Stimulated activated CD8-positive, alpha-beta memory T cell treated with anti-CD3 and anti-CD28 coated beads, Interleukin-15, amount 100 ng/mL, for 1 hour (primary cell): Measurements from ENCODE around the gene AGPAT4.

ENCODE experiments used
- DNase-seq: peaks from one replicate; pipeline ENCODE4 v3.0.0-alpha.2; 2020; ENCODE audit warnings: low read depth

Gene AGPAT4

DNA sequence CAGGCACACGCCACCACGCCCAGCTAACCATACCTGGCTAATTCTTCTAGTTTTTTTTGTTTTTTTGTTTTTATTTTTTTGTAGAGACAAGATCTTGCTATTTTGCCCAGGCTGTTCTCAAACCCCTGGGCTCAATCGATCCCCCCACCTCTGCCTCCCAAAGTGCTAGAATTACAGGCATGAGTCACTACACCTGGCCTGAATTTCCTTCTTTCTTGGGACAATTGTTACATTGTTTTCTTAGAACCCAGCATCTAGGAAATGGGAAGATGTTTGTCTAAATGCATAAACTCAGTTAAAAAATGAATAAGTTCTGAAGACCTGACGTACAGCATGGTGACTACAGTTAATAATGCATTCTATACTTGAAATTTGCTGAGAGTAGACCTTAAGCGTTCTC lies 10.8 kb upstream of the AGPAT4 start:
- no peak for DNase-seq

DNA sequence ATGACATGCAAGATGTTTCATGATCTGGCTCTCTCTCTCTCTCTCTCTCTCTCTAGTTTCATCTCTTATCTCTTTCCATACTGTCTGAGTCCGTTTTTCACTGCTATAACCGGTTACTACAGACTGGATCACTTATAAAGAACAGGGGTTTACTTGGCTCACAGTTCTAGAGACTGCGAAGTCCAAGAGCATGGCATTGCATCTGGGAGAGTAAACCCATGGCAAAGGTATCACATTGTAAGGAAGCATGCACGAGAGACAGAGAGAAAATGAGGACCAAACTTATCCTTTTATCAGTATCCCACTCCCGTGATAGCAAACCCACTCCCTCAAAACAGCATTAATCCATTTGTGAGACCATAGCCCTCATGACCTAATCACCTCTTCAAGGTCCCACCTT lies 7.2 kb upstream of the AGPAT4 start:
- no peak for DNase-seq

DNA sequence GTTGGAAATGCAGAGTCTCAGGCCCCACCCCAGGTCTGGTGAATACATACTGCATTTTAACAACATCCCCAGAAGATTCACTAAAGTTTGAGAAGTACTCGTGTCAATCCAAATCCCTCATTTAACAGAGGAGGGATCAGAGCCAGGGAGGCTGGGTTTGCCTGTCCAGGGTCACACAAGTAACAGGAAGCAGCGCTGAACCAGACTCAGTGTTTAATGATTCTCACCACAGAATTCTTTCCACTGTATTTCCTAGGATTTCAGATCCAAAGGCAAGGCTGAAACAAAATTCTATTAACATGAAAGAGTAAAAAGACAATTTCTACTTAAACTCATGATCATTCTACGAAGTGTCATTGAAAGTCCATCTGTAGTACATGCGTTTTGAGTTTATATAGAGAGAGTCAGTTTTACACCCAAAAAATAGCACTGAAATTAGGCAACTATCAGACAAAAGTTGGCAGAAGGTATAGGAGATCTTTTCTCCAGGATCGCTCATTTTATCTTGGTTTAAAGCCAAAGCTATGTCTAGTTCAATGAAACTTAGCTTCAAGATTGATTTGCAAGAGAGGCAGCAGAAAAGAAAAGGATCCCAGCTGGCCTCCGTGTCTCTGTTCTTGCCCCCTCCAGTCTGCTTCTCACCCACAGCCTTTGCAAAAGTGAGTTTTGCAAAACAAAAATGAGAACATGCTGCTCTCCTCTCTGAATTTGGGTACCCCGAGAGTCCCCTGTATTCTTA lies 6.0 kb upstream of the AGPAT4 start:
- no peak for DNase-seq

DNA sequence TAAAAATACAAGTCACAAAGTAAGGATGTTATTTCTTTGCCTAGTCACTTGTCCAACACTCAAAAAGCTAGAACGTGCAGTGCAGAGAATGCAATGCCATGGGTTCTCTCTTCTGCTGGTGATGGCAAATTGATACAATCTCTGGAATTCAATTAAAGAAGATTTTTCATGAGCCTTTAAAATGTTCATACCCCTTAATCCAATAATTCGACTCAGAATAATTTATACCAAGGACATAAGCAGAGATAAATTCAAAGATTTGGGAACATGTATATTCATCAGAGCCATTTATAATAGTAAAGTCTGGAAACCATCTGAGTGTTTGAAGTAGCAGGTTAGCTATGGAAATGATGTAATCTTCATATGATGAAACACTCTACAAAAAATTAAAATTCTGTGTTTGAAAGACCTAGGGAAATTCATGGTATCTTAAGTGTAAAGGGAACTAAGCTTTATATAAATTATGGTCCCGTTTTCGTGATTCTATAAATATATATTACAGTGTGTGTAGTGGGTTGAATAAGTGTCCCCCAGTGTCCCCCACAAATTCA lies 2.8 kb upstream of the AGPAT4 start:
- DNase-seq = no peak

DNA sequence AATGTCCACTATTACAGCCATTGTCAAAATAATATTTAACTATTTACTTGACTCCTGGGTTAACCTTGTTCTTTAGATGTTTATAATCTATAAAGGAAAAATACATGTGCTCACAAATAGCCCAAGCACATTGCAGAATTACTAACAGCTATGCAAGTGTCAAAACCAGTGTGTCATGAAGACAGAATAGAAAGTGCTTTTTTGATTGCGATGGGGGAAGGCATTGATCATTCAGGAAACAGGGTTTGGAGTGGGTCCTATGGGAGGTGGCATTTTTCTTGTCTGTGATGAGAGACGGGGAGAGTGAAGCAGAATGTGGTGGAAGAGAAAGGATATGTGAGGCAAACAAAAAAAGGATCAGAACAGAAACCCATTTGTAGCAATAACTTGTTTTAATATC lies 1.0 kb upstream of the AGPAT4 start:
- no peak for DNase-seq

DNA sequence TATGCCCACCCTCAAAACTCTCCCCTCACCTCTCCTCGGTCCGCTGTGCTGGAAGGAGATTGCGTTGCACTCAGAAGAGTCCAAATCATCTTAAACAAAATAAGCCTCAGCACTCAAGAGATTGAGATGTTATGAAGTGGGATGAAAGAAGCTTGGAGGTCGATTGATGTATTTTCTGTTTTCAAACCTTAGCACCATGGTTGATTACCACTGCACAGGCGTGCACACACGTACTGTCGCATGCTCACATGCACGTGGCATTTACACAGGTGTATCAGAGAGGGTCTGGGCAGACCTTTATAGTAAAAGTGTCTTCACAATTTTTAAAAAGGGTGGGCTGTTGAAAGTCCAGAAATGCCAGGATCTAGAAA lies 612 bp upstream of the AGPAT4 start:
- no peak for DNase-seq

DNA sequence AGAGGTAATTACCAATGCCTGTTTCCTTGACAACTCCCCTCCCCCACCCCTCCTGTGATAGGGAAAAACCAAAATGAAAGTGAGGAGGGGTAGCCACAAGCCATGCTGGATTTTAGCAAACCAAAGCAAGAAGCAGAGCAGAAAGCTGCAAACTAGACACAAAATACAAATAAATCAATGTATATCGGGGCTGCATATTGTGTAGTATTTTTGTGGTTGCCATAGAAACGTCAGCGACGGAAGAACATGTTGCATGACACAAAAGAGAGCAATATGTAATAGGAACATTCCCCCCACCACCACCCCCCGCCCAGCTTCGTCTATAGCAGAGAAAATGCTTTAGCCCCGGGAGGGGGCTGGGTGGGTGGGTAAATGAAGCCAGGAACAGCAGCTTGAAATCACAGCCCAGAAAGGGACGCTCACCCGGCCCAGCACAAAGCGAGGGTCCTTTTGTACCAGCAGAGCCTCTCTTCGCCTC lies 548 bp downstream of the AGPAT4 start:
- no peak for DNase-seq

DNA sequence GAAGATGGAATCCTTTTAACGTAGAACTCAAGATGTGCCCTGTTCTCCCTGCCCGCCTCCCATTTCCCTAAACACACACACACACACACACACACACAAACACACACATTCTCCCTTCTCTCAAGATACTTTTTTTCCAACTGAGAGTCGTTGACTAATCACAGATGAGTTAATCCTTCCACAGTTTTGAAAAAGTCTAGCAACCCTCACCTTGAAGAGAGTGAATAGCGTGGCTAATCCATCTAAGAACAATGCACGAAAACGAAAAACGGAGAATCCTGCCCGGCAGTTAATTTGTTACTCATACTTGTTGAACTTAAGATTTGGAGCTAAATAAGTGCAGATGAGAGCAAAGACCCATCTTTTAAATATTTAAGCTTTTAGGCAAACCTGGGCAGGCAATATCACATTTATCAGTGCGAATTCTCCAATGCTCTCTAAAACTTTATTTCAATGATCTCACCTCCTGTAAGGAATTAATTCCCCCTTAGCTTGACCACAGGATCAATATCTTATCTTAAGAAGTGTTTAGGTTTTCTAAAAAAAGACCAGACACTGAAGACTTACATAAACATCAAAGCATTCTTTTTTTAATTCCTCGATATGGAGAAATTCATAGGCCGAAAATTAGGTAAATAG lies 1.1 kb downstream of the AGPAT4 start:
- no peak for DNase-seq

DNA sequence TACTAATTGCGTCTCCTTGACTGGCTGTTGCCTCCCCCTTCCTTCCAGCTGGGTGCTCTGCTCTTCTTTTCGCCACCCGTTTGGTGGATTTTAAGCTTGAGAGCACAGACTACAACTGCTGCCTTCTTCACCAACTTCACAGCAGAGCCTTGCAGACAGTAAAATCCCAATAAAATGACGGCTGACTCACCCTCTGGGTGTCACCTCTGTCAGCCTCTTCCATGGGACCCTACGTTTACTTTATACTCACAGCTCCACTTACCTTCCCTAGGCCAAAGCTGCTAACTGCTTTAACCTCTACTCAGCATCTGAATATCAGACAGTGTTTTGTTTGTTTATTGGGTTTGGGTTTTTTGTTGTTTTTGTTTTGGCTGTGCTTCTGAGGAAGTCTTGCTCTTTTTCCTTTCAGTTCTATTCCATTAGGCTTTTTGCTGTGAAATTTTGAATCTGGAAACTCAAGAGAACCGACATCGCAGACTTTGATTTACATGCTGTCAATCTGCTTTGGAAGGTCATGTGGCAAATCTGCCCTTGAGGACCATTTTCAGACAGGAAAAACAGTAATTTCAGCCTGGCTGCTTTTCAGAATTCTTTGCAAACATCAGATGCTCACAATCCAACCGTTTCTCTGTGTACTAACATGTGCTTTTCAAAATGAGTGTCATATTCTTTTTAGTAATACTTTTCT lies 2.4 kb downstream of the AGPAT4 start:
- DNase-seq = no peak

DNA sequence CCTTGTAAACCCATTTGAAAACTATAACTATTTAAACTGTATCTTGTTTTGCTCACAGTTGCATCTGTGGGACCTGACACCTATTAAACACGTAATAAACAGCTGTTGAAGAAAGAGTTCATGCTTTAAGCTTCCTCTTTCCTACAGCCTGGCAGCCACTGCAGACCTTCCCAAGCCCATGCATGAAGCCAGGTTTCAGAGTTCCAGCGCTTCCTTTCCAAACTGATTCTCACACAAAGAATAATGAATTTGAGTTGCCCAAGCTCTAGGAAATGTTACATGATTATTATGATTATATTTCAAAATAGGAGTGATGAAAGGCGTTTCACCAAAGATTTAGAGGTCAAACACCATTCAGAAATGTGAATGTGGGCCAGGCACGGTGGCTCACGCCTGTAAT lies 3.7 kb downstream of the AGPAT4 start:
- no peak for DNase-seq

DNA sequence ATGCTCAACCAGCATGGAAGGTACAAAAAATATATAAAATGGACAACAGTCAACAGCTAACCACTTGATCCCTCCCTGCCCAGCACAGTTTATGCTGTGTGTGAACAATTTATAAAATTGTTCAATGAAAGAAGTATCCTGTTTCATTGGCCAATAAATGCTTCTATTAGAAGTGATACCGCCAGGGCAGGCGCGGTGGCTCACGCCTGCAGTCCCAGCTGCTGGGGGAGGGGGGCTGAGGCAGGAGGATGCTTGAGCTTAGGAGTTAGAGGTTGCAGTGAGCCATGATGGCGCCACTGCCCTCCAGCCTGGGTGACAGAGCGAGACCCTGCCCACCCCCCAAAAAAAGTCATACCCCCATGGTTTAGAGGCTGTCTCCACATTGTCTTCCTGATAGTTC lies 4.6 kb downstream of the AGPAT4 start:
- no peak for DNase-seq

DNA sequence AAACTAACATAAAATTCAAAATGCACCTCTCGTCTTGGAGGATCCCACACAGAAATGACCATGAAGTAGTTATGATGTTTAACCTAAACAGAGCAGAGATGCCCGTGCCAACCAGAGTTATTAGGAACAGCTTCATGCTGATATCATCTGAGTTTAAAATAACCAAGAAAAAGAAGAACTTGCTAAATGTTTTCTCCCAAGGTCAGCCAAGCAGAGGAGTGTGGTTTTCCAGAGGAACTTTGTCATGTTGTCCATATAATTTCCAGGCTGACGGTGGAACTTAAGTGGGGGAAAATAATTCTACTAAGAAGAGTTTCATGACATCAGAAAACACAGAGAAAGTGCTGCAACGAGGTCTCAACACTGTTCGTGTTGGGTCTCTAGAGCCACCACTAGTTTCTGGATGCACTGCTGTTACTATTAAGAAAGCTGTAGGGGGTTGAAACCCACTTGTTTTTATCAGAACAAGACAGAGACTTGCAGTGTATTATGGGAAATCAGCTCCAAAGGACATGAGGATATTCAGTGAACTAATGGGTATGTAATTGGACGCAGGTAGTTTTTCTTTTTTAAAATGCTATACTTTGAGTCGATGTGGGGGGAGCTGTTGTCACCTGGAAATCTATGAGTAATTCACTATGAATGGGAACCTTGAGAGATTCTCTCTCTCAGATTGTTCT lies 5.2 kb downstream of the AGPAT4 start:
- DNase-seq = no peak

DNA sequence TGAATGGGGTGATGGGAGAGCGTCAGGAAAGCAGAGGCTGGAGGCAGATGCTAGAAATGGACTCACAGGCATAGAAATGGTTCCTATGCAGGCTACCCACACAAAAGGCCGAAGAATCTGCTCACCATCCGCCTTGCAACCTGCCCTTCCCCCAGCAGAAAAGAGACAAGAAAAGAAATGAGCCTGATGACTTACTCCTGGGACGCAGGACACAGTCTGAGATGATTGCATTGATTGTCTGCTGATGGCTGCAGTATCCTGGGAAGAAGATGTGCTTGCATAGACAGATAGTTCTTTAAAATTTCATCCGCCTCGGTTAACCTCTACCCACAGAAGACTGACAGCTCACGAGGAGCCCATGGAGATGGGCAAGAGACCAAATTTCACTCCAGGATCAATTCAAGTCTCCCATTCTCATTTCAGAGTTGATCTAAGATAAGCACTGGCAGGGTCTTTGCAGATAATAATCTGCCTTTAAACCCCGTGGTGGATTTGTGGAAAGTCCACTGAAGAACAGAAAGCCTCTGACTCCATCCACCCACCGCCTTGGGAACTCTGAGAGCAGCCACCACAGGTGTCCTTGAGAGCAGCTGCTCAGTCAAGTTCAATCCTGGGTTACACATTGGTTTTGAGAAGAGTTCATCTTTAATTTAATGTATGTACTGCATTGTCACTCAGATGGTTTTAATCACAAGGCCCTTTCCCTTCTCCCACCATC lies 7.2 kb downstream of the AGPAT4 start:
- DNase-seq = no peak

DNA sequence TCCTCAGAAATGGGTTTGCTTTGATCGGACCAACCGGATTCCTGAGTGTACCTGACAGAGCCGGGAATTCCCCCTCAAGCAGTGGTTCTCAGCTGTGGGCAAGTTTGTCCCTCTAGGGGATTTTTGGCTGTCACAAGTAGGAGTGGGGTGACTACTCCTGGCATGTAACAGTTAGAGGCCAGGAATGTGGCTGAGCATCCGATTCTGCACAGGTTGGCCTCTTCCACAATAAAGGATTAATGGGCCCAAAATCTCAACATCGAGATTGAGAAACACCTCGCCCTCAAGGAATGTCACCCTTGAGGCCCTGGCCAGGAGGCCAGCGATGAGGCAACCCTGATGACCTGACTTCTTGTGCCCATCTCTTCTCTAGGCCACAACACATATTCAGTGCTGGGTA lies 7.9 kb downstream of the AGPAT4 start:
- DNase-seq = no peak

DNA sequence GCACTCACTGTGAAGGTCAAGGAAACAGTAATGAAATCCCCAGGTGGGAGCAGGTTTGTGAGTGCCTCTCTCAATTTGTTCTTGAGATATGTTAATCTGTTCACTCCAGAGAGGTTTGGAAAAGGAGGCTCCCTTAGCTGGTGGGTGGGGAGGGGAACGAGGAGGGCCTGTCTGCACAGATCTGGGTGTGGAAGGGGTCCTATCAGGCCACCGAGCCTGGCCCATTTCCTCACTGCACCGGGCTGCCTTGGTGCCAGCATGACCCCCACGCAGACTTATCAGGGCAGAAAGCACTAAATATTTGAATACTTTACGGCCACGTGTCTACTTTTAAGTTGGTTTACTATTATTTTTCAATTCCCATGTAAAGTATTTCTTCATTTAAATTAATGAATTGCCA lies 8.3 kb downstream of the AGPAT4 start:
- DNase-seq = no peak

DNA sequence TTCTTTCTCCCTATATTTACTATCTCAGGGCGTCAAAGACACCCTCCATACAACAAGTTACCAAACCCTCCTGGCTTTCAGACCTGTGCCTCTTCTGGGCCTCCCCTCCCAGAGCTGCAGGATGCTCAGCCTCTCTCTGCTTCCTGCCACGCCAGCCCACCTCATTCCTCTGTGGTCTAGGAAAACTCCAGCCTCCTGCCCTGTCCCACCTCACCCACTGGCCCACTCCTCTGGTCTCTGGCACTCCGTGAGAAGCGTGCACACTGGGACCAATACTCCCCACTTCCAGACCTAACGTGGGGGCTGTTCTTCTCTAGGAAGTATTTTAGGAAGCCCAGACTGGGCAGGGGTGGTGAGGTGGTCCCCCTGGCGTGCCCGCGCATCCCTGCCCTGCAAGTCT lies 9.7 kb downstream of the AGPAT4 start:
- no peak for DNase-seq

DNA sequence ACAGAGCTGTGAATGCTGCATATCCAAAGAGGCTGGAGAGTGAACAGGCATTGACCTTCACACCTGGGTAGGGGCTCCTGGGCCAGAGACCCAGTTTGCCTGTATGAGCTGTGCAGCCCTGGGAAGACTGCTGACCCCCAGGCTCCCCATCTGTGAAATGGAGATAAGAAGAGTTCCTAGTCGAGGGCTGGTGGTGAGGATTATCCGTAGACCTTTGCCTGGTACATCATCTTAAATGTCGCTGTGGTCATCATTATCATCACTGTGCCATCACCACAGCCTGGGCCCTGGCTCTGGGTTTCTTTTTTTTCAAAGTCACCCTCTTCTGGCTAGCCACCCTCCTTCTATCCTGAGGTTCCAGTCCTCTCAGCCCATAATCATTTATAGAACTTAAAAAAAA lies 12.0 kb downstream of the AGPAT4 start:
- no peak for DNase-seq

DNA sequence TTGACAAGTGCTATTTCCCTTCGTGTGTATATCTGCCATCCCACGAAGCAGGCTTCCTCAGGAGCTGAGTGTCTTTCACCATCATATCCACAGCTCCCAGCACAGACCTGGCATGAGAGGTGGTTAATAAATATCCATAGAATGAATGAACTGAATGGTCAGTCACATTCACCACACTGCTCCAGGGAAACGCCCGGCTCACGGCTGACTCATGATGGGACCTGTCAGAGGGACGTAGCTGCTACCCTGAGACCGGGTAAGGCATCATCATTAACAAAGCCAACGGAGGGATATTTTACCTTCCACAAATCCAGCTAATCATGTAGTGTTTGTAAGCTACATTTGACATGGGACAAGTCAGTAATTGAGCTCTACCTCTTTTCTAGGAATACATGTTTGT lies 12.5 kb downstream of the AGPAT4 start:
- DNase-seq = no peak

DNA sequence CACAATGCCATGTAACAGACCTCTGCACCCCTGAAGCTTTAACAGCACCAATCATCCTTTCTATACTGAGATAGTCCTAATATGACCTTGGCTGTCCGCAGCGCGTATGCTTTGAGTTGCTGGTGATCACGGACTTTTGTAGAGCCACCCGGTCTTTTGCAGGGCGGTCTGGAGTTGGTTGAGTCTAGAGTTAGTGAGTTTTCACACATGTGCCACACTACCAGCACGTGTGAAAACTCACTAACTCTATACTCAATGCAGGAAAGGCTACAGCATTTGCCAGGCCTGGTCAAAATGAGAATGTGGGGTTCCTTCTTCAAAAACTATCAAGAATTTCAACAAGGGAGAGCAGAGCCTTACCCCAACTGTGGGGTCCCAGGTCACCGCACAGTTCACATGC lies 14.6 kb downstream of the AGPAT4 start:
- DNase-seq = no peak

DNA sequence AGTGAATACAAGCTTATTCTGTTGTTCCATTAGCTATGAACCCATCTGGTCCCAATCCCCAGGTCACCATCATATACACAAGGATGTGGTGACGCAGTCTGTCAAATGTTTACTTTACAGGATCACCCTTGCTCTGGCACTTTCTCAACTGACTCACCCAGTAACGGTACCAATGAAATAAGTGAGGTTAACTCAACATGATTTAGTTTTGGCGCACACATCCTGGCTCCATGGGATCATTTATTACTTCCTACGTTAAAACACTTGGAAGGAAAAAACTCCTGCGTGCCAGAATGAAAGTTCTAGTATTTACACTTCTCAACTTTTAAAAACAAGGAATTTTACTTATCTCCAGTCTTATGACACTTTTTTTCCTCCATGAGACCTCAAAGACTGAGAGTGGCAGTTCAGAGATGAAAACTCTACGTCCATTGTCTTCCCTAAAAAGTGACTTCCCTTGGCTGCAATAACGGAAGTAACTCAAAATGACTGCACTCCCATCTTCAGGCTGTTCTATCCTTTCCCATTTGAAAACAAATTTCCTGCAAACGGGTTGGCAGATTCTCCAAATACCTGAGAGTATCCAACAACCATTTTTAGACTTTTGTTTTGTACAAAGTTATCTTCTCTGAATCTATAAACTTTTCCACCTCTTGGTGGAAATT lies 15.9 kb downstream of the AGPAT4 start:
- no peak for DNase-seq

DNA sequence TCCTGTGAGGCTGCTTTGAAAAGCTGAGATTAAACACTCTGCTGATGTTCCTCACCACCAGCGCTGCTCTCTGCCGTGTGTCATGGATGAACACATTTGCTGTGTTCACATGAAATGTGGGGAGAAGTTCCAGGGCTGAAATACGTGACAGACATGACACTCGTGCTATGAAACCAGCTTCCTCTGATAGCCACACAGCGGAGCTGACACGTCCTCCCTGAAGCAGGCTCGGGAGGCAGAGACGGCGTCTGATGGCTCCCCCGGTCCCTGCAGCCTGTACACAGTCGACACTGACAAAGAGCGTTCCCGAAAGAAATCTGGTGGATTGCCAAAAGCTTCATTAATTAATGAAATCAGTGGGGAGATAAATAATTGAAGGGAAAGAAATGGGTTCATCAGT lies 17.5 kb downstream of the AGPAT4 start:
- no peak for DNase-seq
